Measurements from ENCODE around the gene KCNJ18.
"Not testable (repeated sequence)": the region's sequence is repeated elsewhere in the genome, so short reads cannot be mapped to it uniquely, and the experiment has no call there.

The KCNJ18 gene

GRCh38 chr17:21711182-21711581, 18.9 kb downstream of the KCNJ18 start:
- in situ Hi-C loops (cut with HindIII; ENCODE audit: low sequenced_read_pairs): no loop called here
- no peak for TF ChIP-seq CTCF (IDR thresholded peaks at IDR 0.05; ENCODE audit: low read depth, low read length)
- no peak overlapping the region for H3K4me3 ChIP-seq (ENCODE audit: low read depth, low read length)
- DNase-seq (ENCODE audit: low read depth, low spot score): no peak

- in situ Hi-C loops (cut with HindIII; ENCODE audit: low sequenced_read_pairs); DNase-seq (ENCODE audit: low read depth, low spot score); H3K4me3 ChIP-seq (ENCODE audit: low read depth, low read length): not testable (repeated sequence)
Observed at GRCh38 chr17:21713020-21713419, 20.7 kb downstream of the KCNJ18 start.

- H3K4me3 ChIP-seq (ENCODE audit: low read depth, low read length); DNase-seq (ENCODE audit: low read depth, low spot score); in situ Hi-C loops (cut with HindIII; ENCODE audit: low sequenced_read_pairs): not testable (repeated sequence)
Observed at GRCh38 chr17:21713631-21714030, 21.3 kb downstream of the KCNJ18 start.

- H3K4me3 ChIP-seq (ENCODE audit: low read depth, low read length); in situ Hi-C loops (cut with HindIII; ENCODE audit: low sequenced_read_pairs); DNase-seq (ENCODE audit: low read depth, low spot score): not testable (repeated sequence)
Observed at GRCh38 chr17:21714676-21715075, 22.4 kb downstream of the KCNJ18 start.

- H3K4me3 ChIP-seq (ENCODE audit: low read depth, low read length); in situ Hi-C loops (cut with HindIII; ENCODE audit: low sequenced_read_pairs); DNase-seq (ENCODE audit: low read depth, low spot score): not testable (repeated sequence)
Observed at GRCh38 chr17:21715877-21716276, 23.6 kb downstream of the KCNJ18 start.

GRCh38 chr17:21718971-21719370, 26.6 kb downstream of the KCNJ18 start:
- in situ Hi-C loops (cut with HindIII; ENCODE audit: low sequenced_read_pairs); DNase-seq (ENCODE audit: low read depth, low spot score); H3K4me3 ChIP-seq (ENCODE audit: low read depth, low read length): not testable (repeated sequence)

- H3K4me3 ChIP-seq (ENCODE audit: low read depth, low read length); in situ Hi-C loops (cut with HindIII; ENCODE audit: low sequenced_read_pairs); DNase-seq (ENCODE audit: low read depth, low spot score): not testable (repeated sequence)
Observed at GRCh38 chr17:21719511-21720226, 27.3 kb downstream of the KCNJ18 start.

GRCh38 chr17:21720566-21720965, 28.2 kb downstream of the KCNJ18 start:
- DNase-seq (ENCODE audit: low read depth, low spot score); H3K4me3 ChIP-seq (ENCODE audit: low read depth, low read length); in situ Hi-C loops (cut with HindIII; ENCODE audit: low sequenced_read_pairs): not testable (repeated sequence)

GRCh38 chr17:21722268-21722667, 29.9 kb downstream of the KCNJ18 start:
- in situ Hi-C loops (cut with HindIII; ENCODE audit: low sequenced_read_pairs); DNase-seq (ENCODE audit: low read depth, low spot score); H3K4me3 ChIP-seq (ENCODE audit: low read depth, low read length): not testable (repeated sequence)

- in situ Hi-C loops (cut with HindIII; ENCODE audit: low sequenced_read_pairs); H3K4me3 ChIP-seq (ENCODE audit: low read depth, low read length); DNase-seq (ENCODE audit: low read depth, low spot score): not testable (repeated sequence)
Observed at GRCh38 chr17:21724216-21725006, 32.1 kb downstream of the KCNJ18 start.

- DNase-seq (ENCODE audit: low read depth, low spot score); in situ Hi-C loops (cut with HindIII; ENCODE audit: low sequenced_read_pairs); H3K4me3 ChIP-seq (ENCODE audit: low read depth, low read length): not testable (repeated sequence)
Observed at GRCh38 chr17:21731076-21731475, 38.8 kb downstream of the KCNJ18 start.

- H3K4me3 ChIP-seq (ENCODE audit: low read depth, low read length); DNase-seq (ENCODE audit: low read depth, low spot score); in situ Hi-C loops (cut with HindIII; ENCODE audit: low sequenced_read_pairs): not testable (repeated sequence)
Observed at GRCh38 chr17:21733931-21734330, 41.6 kb downstream of the KCNJ18 start.

GRCh38 chr17:21735814-21736213, 43.5 kb downstream of the KCNJ18 start:
- DNase-seq (ENCODE audit: low read depth, low spot score); in situ Hi-C loops (cut with HindIII; ENCODE audit: low sequenced_read_pairs): not testable (repeated sequence)

GRCh38 chr17:21737015-21737580, 44.8 kb downstream of the KCNJ18 start:
- DNase-seq (ENCODE audit: low read depth, low spot score); H3K4me3 ChIP-seq (ENCODE audit: low read depth, low read length); in situ Hi-C loops (cut with HindIII; ENCODE audit: low sequenced_read_pairs): not testable (repeated sequence)

More at GRCh38 chr17:21735814-21736213, 43.5 kb downstream of the KCNJ18 start:
- H3K4me3 ChIP-seq (ENCODE audit: low read depth, low read length): not testable (repeated sequence)

- H3K4me3 ChIP-seq (ENCODE audit: low read depth, low read length); DNase-seq (ENCODE audit: low read depth, low spot score); in situ Hi-C loops (cut with HindIII; ENCODE audit: low sequenced_read_pairs): not testable (repeated sequence)
Observed at GRCh38 chr17:21738241-21738640, 45.9 kb downstream of the KCNJ18 start.

- DNase-seq (ENCODE audit: low read depth, low spot score); H3K4me3 ChIP-seq (ENCODE audit: low read depth, low read length); in situ Hi-C loops (cut with HindIII; ENCODE audit: low sequenced_read_pairs): not testable (repeated sequence)
Observed at GRCh38 chr17:21738877-21739474, 46.7 kb downstream of the KCNJ18 start.

Data from astrocyte of the spinal cord (primary cell).